ENCODE results near the gene SOX5.
"Not testable (repeated sequence)": the region's sequence is repeated elsewhere in the genome, so short reads cannot be mapped to it uniquely, and the experiment has no call there.

- TF ChIP-seq CTCF, POLR2A (IDR thresholded peaks at IDR 0.05): not testable (repeated sequence)
These were observed 430.0 kb downstream of the SOX5 start for GRCh38 chr12:23519444-23519843.
